HG03457 (cell line): ENCODE results near the gene PPP1R15B.

Experiments
- ATAC-seq: cut with Tn5 transposase; IDR thresholded peaks from one replicate; pipeline ENCODE4 v1.9.1; 2021; ENCODE audit warnings: moderate number of reproducible peaks; ENCODE audit not compliant: unreplicated experiment

The PPP1R15B gene

DNA sequence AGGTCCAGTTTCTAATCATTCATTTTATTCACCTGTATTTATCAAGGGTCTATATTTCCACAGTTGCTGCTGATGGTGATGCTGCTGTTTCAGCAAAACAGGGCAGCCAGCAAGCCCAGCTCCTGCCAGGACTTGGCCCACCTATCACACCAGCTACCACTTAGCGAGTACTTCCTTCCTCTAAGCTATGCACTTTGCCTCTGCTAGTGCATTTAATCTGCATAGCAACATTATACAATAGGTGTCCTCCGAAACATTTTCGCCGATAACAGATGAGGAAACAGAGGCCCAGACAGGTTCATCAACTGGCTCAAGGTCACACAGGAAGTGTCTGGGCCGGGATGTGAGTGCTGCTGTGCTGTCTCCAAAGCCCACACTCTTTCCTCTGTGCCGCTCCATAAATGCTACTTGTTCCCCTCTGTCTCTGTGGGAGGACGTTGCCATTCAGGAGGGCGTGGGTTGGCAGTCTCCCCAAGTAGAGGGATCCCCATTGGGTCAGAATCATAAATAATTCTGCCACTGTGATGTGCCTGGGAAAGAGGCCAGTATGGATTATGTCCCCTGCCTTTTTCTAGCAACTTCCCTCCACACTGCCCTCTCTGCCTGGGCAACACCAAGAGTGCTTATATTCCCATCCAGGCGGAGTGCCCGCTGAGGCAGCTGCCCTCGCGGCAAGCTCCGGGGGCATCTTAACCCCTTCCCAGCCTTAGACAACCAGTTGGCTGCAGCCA lies 42.5 kb downstream of the PPP1R15B start:
- ATAC-seq = no peak

DNA sequence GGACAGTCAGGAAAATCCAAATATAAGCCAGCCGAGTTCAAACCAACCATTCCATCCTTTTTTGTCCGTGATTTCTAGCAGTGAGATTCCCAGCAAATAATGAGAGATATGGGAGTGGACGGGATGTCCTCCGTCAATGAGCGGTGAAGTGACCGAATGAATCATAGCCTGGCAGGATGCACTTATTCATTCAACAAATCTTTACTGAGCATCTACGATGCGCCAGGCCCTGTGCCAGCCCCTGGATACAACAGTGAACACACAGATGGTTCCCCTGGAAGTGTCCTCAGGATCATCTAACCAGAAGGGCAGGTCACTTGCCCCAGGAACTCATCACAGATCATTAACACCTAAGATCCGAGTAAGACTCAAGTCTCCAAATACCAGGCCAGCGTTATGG lies 43.7 kb downstream of the PPP1R15B start:
- no peak for ATAC-seq

GRCh38 chr1:204367193-204367858 lies 44.3 kb downstream of the PPP1R15B start:
- no peak for ATAC-seq

DNA sequence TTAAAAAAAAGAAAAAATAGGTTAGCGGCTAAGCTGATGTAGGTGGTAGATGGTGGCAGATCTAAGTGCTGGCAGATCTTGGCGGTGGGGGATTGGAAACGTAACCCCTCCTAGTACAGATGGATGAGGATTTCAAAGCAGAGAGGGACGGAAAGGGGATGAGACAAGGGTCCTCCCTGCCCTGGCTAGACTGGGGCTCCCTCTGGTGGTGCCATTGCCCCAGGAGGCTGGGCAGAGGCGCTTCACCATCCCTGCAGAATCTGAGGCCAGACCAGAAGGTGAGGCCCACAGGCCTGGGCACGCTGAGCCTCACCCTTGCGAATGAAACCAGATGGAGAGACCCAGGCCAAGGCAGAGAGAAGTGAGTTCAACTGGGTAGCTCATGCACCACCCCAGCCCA lies 44.9 kb downstream of the PPP1R15B start:
- ATAC-seq = no peak

DNA sequence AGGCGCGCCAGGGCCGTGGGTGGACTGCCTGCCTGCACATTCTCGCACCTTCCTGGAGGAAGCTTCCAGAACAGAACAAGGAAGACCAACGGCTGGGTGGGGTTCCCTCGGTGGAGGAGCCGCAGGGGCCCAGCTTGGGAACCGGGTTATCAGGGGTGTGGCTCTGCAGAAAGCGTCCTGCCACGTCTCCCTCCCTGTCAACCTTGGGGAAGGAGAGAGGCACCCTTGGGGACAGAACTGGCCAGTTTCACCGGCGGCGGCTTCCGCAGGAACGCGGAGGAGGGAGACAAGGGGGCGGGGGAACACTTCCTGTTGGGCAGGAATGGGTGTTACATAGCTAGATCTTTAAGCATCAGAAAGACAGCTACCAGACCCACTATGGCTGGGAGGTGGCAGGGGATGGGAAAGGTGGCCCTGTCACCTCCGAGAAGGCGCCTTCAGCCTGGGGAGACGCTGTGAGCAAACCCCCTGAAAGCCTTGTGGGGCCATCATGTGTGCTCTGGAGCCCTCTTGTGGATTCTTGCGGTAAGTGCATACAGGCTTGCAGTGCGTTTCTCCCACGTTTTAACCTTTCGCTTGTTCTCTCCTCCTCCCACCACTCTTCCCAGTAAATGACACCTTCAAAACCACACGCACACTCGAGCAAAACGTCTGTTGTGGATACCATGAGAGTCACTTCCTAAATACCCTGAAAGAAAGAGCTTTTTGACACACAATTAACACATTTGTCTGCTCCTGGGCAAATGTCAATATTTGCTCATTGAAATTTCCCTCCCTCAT lies 48.1 kb downstream of the PPP1R15B start:
- no peak for ATAC-seq

- no peak for ATAC-seq
Measured at GRCh38 chr1:204362984-204363334, 48.7 kb downstream of the PPP1R15B start.

DNA sequence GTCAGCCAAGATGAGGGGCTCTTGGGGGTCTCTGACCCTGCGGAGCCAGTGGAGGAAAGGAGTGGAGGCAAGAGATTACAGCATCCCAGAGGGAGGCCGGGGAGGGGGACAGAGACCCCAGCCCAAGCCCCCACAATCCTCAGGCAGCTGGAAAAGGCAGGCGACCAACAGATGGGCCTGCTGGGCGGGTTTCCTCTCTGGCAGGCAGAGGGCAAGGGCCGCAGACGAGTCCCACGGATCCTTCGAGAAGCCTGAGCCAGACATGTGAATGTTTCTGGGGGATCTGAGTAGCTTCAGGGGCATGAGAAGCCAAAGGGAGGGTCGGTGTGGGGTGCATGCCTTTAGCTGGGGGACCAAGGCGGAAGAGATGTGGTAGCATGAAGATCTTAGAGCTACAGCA lies 49.8 kb downstream of the PPP1R15B start:
- ATAC-seq = no peak

DNA sequence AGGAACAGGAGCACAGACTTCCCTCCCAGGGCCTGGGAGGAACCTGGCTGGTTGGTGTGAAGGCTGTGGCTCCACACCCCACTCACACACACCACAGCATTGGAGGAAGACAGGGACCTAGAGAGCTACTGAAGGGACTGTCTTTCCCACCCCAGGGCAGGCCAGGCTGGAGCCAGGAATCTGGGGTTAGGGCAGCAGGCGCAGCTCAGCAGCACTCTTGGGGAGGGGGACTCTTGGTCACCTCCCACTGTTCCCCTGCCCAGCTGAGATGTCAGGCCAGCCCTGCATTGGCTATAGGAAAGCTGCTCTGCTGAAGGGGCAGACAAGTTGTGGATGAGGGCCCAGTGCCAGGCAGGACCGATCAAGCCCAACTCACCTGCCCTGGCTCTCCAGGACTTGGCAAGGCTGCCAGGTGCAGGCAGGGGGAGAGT lies 50.3 kb downstream of the PPP1R15B start:
- ATAC-seq = no peak

DNA sequence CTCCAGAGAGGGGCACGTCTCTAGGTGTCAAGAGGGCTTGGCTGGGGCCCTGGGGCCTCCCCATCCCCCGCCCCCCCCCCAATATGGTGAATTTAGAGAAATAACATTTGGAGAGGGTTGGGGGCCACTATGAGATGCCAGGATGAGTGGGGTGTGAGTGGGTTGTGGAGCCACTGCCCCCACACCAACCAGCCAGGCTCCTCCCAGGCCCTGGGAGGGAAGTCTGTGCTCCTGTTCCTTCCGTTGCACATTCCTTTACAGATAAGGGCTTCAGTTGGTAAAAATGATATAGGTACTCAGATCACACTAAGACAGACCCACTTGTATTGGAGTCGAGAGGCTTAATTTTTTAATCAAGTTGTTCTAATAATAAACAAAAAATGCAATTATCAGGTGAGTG lies 51.3 kb downstream of the PPP1R15B start:
- no peak for ATAC-seq

GRCh38 chr1:204359474-204360255 lies 52.0 kb downstream of the PPP1R15B start, which contains the start of gene PLEKHA6:
TSS of gene PLEKHA6 (minus strand) at chr1:204359929. CDS start at chr1:204273727, 86,202 bp downstream.
- no peak for ATAC-seq

DNA sequence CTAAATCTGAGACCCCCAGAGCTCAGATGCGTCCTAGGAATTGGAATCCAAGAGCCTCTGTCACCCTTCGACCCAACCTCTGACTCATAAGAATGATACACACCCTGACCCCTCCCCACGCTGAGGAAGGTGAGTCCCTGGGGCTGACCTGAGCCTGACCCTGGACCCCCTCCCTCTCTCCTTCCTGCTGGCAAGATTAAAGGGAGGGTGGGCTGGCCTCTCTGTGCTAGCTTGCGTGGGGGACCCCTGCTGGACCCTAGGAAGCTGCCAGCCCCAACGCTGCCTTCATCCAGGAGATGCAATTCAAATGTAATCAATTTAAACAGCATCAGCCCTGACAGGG lies 52.5 kb downstream of the PPP1R15B start:
- no peak for ATAC-seq

GRCh38 chr1:204358605-204359004 lies 53.0 kb downstream of the PPP1R15B start:
- no peak for ATAC-seq

GRCh38 chr1:204357551-204358490 lies 53.8 kb downstream of the PPP1R15B start:
- ATAC-seq = no peak

- no peak for ATAC-seq
Measured at GRCh38 chr1:204356997-204357396, 54.6 kb downstream of the PPP1R15B start.

DNA sequence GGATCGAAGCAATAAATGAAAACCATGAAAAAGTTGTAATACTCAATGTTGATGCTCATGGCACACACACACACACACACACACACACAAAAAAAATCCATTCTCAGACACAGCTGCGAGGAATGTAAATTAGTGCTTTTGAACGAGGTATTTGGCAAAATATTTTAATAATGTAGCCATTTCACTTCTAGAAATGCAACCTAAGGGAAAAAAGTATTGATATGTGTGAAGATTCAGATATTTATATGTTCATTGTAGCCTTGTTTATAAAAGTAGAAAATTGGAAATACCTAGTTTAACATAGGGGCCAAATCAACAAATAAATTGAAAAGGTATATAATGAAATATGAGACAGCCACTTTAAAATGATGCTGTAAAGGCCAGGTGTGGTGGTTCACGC lies 55.7 kb downstream of the PPP1R15B start:
- no peak for ATAC-seq

GRCh38 chr1:204354579-204354978 lies 57.0 kb downstream of the PPP1R15B start:
- no peak for ATAC-seq
